Stomach (tissue), 4 donors: ENCODE data around the gene GRIA1.

ENCODE experiments used
- CTCF ChIP-seq, 7 experiments: fragments of 450-650 bp in 4 of 7; fragments of 200-600 bp in 3 of 7; sonication (generic) in 3 of 7; IDR thresholded peaks; one replicate each; pipeline ENCODE4 v1.5.1; 2016 to 2019; ENCODE audit warnings: antibody characterized with exemption in 7 of 7, control low read depth in 2 of 7, mild to moderate bottlenecking in 1 of 7
- EP300 ChIP-seq: sonication (generic); formaldehyde crosslinking; IDR thresholded peaks from one replicate; pipeline ENCODE4 v1.6.1; 2017; ENCODE audit warnings: antibody characterized with exemption
- POLR2A ChIP-seq, 4 donors: fragments of 450-650 bp; IDR thresholded peaks; one replicate each; pipeline ENCODE4 v1.6.1; 2016; ENCODE audit warnings: antibody characterized with exemption in 4 of 4, control low read depth in 2 of 4, mild to moderate bottlenecking in 1 of 4, moderate library complexity in 1 of 4
- POLR2AphosphoS5 ChIP-seq, 3 donors: sonication (generic); formaldehyde crosslinking; IDR thresholded peaks; one replicate each; pipeline ENCODE4 v1.6.1; 2016; ENCODE audit warnings: antibody characterized with exemption in 3 of 3

GRCh38 chr5:153690236-153690635 lies 199.8 kb downstream of the GRIA1 start:
- no peak for TF ChIP-seq CTCF (IDR thresholded peaks at IDR 0.05)
- TF ChIP-seq POLR2A (IDR thresholded peaks at IDR 0.05) = no peak
- TF ChIP-seq POLR2AphosphoS5 (IDR thresholded peaks at IDR 0.05) = no peak
- TF ChIP-seq EP300 = no peak
